SK-N-SH (cell line): ENCODE data around the gene CEP63. TPM values are rescaled to one million over a fixed set of nuclear protein-coding genes. Genes with fewer than 3 reads are reported as not detected.

Experiments used
- CTCF ChIA-PET: fragments of 300-600, 350-600 bp; formaldehyde crosslinking; extraction: SDS; loops from one replicate; lab custom pipeline; 2021; lab: Yijun Ruan, JAX
- POLR2A ChIA-PET: fragments of 350-600 bp; sonication (Branson Sonifier 250); formaldehyde crosslinking; extraction: SDS; loops from one replicate; lab custom pipeline; 2020; ENCODE audit warnings: antibody characterized with exemption, inconsistent platforms; lab: Yijun Ruan, JAX
- DNase-seq: peaks from one replicate; pipeline ENCODE4 v3.0.0; 2012
- H2AFZ ChIP-seq: fragments of 200-600 bp; sonication (generic); 2 replicates; pipeline ENCODE4 v1.8.1; 2016; ENCODE audit warnings: antibody characterized with exemption, mild to moderate bottlenecking, low read depth
- H3F3A ChIP-seq: fragments of 200-600 bp; sonication (generic); replicated peaks from 2 replicates; pipeline ENCODE3; 2016; ENCODE audit warnings: antibody characterized with exemption, mild to moderate bottlenecking; ENCODE audit not compliant: insufficient read depth
- H3K27ac ChIP-seq, 2 experiments: fragments of 200-500 bp in 1 of 2; fragments of 200-600 bp in 1 of 2; sonication (Bioruptor generic) in 1 of 2; sonication (generic), shearing (Covaris generic) in 1 of 2; 2 replicates each; pipeline versions ENCODE4 v1.5.1 to v1.6.1; 2014 to 2016; ENCODE audit warnings: low read depth in 2 of 2, inconsistent platforms in 1 of 2, low read length in 1 of 2, mild to moderate bottlenecking in 1 of 2, mixed read lengths in 1 of 2
- H3K27me3 ChIP-seq: fragments of 200-600 bp; sonication (generic), shearing (Covaris generic); 2 replicates; pipeline ENCODE4 v1.6.1; 2016; ENCODE audit warnings: mixed run types; ENCODE audit not compliant: insufficient read depth
- H3K36me3 ChIP-seq, 2 experiments: fragments of 200-500 bp in 1 of 2; fragments of 200-600 bp in 1 of 2; sonication (Bioruptor generic) in 1 of 2; sonication (generic) in 1 of 2; replicated peaks in 1 of 2; 2 replicates each; pipeline versions ENCODE3 to v1.5.1; 2014 to 2016; ENCODE audit warnings: low read length in 1 of 2, mild to moderate bottlenecking in 1 of 2; ENCODE audit not compliant: insufficient read depth in 2 of 2, control insufficient read depth in 1 of 2
- H3K4me1 ChIP-seq, 2 experiments: fragments of 200-500 bp in 1 of 2; fragments of 200-600 bp in 1 of 2; sonication (Bioruptor generic) in 1 of 2; sonication (generic), shearing (Covaris generic) in 1 of 2; 2 replicates each; pipeline versions ENCODE4 v1.5.1 to v1.6.1; 2014 to 2016; ENCODE audit warnings: low read depth in 1 of 2, low read length in 1 of 2, mixed run types in 1 of 2; ENCODE audit not compliant: insufficient read depth in 2 of 2, control insufficient read depth in 1 of 2
- H3K4me2 ChIP-seq: fragments of 200-600 bp; sonication (generic), shearing (Covaris generic); 2 replicates; pipeline ENCODE4 v1.6.1; 2017; ENCODE audit warnings: mixed run types
- H3K4me3 ChIP-seq, 2 experiments: fragments of 200-500 bp in 1 of 2; fragments of 200-600 bp in 1 of 2; sonication (Bioruptor generic) in 1 of 2; sonication (generic), shearing (Covaris generic) in 1 of 2; 2 replicates each; pipeline versions ENCODE4 v1.5.1 to v1.8.1; 2014 to 2016; ENCODE audit warnings: low read depth in 2 of 2, inconsistent platforms in 1 of 2, low read length in 1 of 2, mild to moderate bottlenecking in 1 of 2, mixed read lengths in 1 of 2, moderate library complexity in 1 of 2
- H3K79me2 ChIP-seq: fragments of 200-600 bp; sonication (generic); 2 replicates; pipeline ENCODE4 v1.8.1; 2017; ENCODE audit warnings: mild to moderate bottlenecking; ENCODE audit not compliant: insufficient read depth
- H3K9ac ChIP-seq: fragments of 200-600 bp; sonication (generic); 2 replicates; pipeline ENCODE4 v1.6.1; 2017; ENCODE audit warnings: mixed run types
- H3K9me2 ChIP-seq: fragments of 200-600 bp; sonication (generic); 2 replicates; pipeline ENCODE4 v1.6.1; 2017; ENCODE audit warnings: mixed run types
- H3K9me3 ChIP-seq: fragments of 200-600 bp; sonication (generic); 2 replicates; pipeline ENCODE4 v1.6.1; 2017; ENCODE audit warnings: mixed run types, mild to moderate bottlenecking, moderate library complexity
- H4K20me1 ChIP-seq: fragments of 200-600 bp; sonication (generic); 2 replicates; pipeline ENCODE4 v1.6.1; 2017; ENCODE audit warnings: mild to moderate bottlenecking, mixed run types; ENCODE audit not compliant: insufficient read depth
- CHD2 ChIP-seq: fragments of 150-350 bp; IDR thresholded peaks from 2 replicates; pipeline ENCODE4 v1.6.1; 2018; ENCODE audit warnings: low read length; ENCODE audit not compliant: partially characterized antibody
- GATA2 ChIP-seq: sonication (generic); formaldehyde crosslinking; IDR thresholded peaks from 2 replicates; pipeline ENCODE4 v1.5.0; 2020; ENCODE audit warnings: mild to moderate bottlenecking, missing genetic modification reagents
- JUND ChIP-seq: IDR thresholded peaks from 2 replicates; pipeline ENCODE4 v1.4.0; 2012
- MXI1 ChIP-seq: IDR thresholded peaks from 2 replicates; pipeline ENCODE4 v1.6.1; 2012; ENCODE audit warnings: mild to moderate bottlenecking, low read depth, low read length, improper control_type of control experiment
- NFIC ChIP-seq: IDR thresholded peaks from 2 replicates; pipeline ENCODE4 v1.4.0; 2012; ENCODE audit warnings: borderline replicate concordance
- POLR2AphosphoS5 ChIP-seq: IDR thresholded peaks from 2 replicates; pipeline ENCODE4 v1.6.1; 2012; ENCODE audit warnings: low read depth, low read length
- RAD21 ChIP-seq: IDR thresholded peaks from 2 replicates; pipeline ENCODE4 v1.6.1; 2012; ENCODE audit warnings: mild to moderate bottlenecking, low read length
- RCOR1 ChIP-seq: fragments of 150-350 bp; IDR thresholded peaks from 2 replicates; pipeline ENCODE4 v1.6.1; 2017; ENCODE audit warnings: antibody characterized with exemption, low read length
- RFX5 ChIP-seq: IDR thresholded peaks from 2 replicates; pipeline ENCODE4 v1.6.1; 2012; ENCODE audit warnings: mild to moderate bottlenecking, improper control_type of control experiment, low read length
- RXRA ChIP-seq: IDR thresholded peaks from 2 replicates; pipeline ENCODE4 v1.4.0; 2012; ENCODE audit warnings: low read depth, mild to moderate bottlenecking, borderline replicate concordance
- TAF1 ChIP-seq: IDR thresholded peaks from 2 replicates; pipeline ENCODE4 v1.6.1; 2012; ENCODE audit warnings: low read depth, mild to moderate bottlenecking, low read length, moderate library complexity, borderline replicate concordance
- WGBS: methylation state at CpG from one replicate; pipeline ENCODE4 v1.1.6; 2017; ENCODE audit warnings: low lambda C conversion rate; 5-methylcytosine and 5-hydroxymethylcytosine counted together
- polyA plus RNA-seq, 3 experiments: library from polyadenylated mRNA; depleted of rRNA; stranded (reverse); fragments of >200 nt; gene quantifications; 2 replicates each; pipeline ENCODE4 v1.2.3, GENCODE V29; 2012
- TF ChIP-seq, protein P1 (sequence below): IDR thresholded peaks from 2 replicates; pipeline ENCODE4 v1.4.0; 2012; ENCODE audit warnings: low read depth, borderline replicate concordance
- TF ChIP-seq, protein P2 (sequence below): IDR thresholded peaks from 2 replicates; pipeline ENCODE4; 2012
- TF ChIP-seq, protein P3 (sequence below): IDR thresholded peaks from 2 replicates; pipeline ENCODE4 v1.6.1; 2012; ENCODE audit warnings: mild to moderate bottlenecking, low read depth, low read length, moderate library complexity
- TF ChIP-seq, protein P4 (sequence below): IDR thresholded peaks from 2 replicates; pipeline ENCODE4 v1.4.0; 2012; ENCODE audit warnings: low read depth, borderline replicate concordance
- TF ChIP-seq, protein P5 (sequence below): fragments of 150-350 bp; IDR thresholded peaks from 2 replicates; pipeline ENCODE4 v1.6.1; 2016; ENCODE audit warnings: mild to moderate bottlenecking, low read depth, low read length

The CEP63 gene
- polyA plus RNA-seq, 1 of the 3 experiments (the other 2 are of a cell fraction): 6.3 TPM

DNA sequence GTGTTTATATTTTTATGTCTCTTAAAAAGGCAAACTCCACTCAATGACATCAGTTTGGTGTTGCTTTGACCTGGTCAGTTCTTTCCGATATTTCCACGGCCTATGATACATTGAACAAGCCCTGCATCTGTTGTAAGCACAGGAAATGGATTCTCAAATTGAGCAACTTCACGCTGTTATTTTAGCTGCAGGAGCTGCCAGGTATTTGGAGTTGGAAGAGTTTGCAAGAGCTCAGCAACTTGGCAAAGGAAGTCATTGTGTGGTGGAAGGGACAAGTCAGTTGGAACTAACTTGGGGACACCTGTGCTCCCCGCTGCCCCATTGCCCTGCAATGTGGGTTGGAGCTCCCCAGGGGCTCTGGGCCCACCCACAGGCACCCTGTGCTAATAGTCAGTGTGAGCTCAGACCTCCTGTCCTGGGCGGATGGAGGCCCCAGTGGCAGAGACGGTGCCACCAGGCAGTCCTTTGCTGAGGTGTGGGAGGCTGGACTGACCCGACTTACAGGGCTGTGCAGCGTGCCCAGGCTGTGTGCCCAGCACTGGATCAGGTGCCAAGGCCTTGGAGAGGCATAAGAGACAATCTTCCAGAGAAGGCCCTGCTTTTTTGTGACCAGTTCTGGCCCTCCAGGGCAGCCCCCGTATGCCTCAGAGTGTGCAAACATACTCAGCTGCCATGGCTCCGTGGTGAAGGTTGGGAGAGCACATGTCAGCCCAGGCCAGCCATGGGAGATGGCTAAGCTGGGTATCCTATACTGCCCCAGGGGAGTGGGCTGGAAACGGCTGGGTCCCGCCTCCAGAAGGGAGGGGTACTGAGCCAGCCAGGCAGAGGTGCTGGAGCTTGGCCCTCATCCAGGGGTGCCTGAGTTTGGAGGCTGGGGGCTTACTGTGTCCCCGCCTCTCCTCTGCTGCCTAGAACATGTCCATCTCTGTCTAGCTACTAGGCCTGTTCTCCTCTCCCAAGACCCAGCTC is 121.5 kb downstream of the CEP63 start:
- CTCF ChIA-PET: no interaction called here
- Histone ChIP-seq H3K9me2 (no peaks in the 10 kb centered on the region), H3K9ac (no peak overlapping the region), H3F3A (no peaks in the 10 kb centered on the region), H3K79me2 (no peaks in the 10 kb centered on the region), H3K4me1 (peaks cover 0 to 28% of the 10 kb centered on the region in 2 experiments; a peak in 1 of 4 replicates), H3K27ac (no peak overlapping the region), H3K4me3 (no peak overlapping the region), H3K9me3 (no peaks in the 10 kb centered on the region), H4K20me1 (no peaks in the 10 kb centered on the region), H3K27me3 (no peaks in the 10 kb centered on the region), H3K36me3 (no peaks in the 10 kb centered on the region), H3K4me2 (no peak overlapping the region), H2AFZ (no peak overlapping the region)
- POLR2A ChIA-PET: no interaction called here
- 81% methylated on average over 3 of the region's 13 CpGs for WGBS
- DNase-seq: peak; percentile 30
- TF ChIP-seq, protein P1, sequence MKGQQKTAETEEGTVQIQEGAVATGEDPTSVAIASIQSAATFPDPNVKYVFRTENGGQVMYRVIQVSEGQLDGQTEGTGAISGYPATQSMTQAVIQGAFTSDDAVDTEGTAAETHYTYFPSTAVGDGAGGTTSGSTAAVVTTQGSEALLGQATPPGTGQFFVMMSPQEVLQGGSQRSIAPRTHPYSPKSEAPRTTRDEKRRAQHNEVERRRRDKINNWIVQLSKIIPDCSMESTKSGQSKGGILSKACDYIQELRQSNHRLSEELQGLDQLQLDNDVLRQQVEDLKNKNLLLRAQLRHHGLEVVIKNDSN: no peak
- TF ChIP-seq RFX5 (no peak), POLR2AphosphoS5 (no peak), JUND (no peak), RAD21 (no peak), TAF1 (no peak), RCOR1 (no peak), MXI1 (no peak), RXRA (no peak), CHD2 (no peak), GATA2 (CRISPR knock-in tag) (no peak), NFIC (no peak)
- TF ChIP-seq, protein P2, sequence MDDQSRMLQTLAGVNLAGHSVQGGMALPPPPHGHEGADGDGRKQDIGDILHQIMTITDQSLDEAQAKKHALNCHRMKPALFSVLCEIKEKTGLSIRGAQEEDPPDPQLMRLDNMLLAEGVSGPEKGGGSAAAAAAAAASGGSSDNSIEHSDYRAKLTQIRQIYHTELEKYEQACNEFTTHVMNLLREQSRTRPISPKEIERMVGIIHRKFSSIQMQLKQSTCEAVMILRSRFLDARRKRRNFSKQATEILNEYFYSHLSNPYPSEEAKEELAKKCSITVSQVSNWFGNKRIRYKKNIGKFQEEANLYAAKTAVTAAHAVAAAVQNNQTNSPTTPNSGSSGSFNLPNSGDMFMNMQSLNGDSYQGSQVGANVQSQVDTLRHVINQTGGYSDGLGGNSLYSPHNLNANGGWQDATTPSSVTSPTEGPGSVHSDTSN: no peak
- TF ChIP-seq, protein P3, sequence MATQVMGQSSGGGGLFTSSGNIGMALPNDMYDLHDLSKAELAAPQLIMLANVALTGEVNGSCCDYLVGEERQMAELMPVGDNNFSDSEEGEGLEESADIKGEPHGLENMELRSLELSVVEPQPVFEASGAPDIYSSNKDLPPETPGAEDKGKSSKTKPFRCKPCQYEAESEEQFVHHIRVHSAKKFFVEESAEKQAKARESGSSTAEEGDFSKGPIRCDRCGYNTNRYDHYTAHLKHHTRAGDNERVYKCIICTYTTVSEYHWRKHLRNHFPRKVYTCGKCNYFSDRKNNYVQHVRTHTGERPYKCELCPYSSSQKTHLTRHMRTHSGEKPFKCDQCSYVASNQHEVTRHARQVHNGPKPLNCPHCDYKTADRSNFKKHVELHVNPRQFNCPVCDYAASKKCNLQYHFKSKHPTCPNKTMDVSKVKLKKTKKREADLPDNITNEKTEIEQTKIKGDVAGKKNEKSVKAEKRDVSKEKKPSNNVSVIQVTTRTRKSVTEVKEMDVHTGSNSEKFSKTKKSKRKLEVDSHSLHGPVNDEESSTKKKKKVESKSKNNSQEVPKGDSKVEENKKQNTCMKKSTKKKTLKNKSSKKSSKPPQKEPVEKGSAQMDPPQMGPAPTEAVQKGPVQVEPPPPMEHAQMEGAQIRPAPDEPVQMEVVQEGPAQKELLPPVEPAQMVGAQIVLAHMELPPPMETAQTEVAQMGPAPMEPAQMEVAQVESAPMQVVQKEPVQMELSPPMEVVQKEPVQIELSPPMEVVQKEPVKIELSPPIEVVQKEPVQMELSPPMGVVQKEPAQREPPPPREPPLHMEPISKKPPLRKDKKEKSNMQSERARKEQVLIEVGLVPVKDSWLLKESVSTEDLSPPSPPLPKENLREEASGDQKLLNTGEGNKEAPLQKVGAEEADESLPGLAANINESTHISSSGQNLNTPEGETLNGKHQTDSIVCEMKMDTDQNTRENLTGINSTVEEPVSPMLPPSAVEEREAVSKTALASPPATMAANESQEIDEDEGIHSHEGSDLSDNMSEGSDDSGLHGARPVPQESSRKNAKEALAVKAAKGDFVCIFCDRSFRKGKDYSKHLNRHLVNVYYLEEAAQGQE: no peak
- TF ChIP-seq, protein P4, sequence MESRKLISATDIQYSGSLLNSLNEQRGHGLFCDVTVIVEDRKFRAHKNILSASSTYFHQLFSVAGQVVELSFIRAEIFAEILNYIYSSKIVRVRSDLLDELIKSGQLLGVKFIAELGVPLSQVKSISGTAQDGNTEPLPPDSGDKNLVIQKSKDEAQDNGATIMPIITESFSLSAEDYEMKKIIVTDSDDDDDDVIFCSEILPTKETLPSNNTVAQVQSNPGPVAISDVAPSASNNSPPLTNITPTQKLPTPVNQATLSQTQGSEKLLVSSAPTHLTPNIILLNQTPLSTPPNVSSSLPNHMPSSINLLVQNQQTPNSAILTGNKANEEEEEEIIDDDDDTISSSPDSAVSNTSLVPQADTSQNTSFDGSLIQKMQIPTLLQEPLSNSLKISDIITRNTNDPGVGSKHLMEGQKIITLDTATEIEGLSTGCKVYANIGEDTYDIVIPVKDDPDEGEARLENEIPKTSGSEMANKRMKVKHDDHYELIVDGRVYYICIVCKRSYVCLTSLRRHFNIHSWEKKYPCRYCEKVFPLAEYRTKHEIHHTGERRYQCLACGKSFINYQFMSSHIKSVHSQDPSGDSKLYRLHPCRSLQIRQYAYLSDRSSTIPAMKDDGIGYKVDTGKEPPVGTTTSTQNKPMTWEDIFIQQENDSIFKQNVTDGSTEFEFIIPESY: no peak
- TF ChIP-seq, protein P5, sequence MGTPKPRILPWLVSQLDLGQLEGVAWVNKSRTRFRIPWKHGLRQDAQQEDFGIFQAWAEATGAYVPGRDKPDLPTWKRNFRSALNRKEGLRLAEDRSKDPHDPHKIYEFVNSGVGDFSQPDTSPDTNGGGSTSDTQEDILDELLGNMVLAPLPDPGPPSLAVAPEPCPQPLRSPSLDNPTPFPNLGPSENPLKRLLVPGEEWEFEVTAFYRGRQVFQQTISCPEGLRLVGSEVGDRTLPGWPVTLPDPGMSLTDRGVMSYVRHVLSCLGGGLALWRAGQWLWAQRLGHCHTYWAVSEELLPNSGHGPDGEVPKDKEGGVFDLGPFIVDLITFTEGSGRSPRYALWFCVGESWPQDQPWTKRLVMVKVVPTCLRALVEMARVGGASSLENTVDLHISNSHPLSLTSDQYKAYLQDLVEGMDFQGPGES: no peak
